HG03139 (cell line): ENCODE measurements around the gene AP2A2.
"Not testable (repeated sequence)": the region's sequence is repeated elsewhere in the genome, so short reads cannot be mapped to it uniquely, and the experiment has no call there.

Experiments used
- ATAC-seq: cut with Tn5 transposase; IDR thresholded peaks from one replicate; pipeline ENCODE4 v1.9.1; 2021; ENCODE audit not compliant: unreplicated experiment

Gene AP2A2

GRCh38 chr11:1012291-1012690 lies 86.6 kb downstream of the AP2A2 start:
- no peak for ATAC-seq

GRCh38 chr11:1012740-1013630 lies 87.3 kb downstream of the AP2A2 start:
- ATAC-seq, result no peak

GRCh38 chr11:1013631-1013935 lies 87.9 kb downstream of the AP2A2 start:
- ATAC-seq, result no peak

GRCh38 chr11:1014276-1014675 lies 88.6 kb downstream of the AP2A2 start:
- no peak for ATAC-seq

GRCh38 chr11:1015064-1015463 lies 89.4 kb downstream of the AP2A2 start:
- no peak for ATAC-seq

GRCh38 chr11:1015826-1016545 lies 90.3 kb downstream of the AP2A2 start:
- ATAC-seq, result no peak

- ATAC-seq, result not testable (repeated sequence)
Measured at GRCh38 chr11:1016610-1017126, 91.0 kb downstream of the AP2A2 start.

- no peak for ATAC-seq
Measured at GRCh38 chr11:1017269-1018005, 91.8 kb downstream of the AP2A2 start.

GRCh38 chr11:1018091-1018490 lies 92.4 kb downstream of the AP2A2 start:
- no peak for ATAC-seq

- no peak for ATAC-seq
Measured at GRCh38 chr11:1019321-1019910, 93.7 kb downstream of the AP2A2 start.

- ATAC-seq, result no peak
Measured at GRCh38 chr11:1020211-1020905, 94.7 kb downstream of the AP2A2 start.

GRCh38 chr11:1022411-1022810 lies 96.7 kb downstream of the AP2A2 start:
- no peak for ATAC-seq

GRCh38 chr11:1022908-1023810 lies 97.5 kb downstream of the AP2A2 start:
- ATAC-seq, result no peak

GRCh38 chr11:1023811-1024596 lies 98.3 kb downstream of the AP2A2 start:
- no peak for ATAC-seq

- no peak for ATAC-seq
Measured at GRCh38 chr11:1024597-1025409, 99.1 kb downstream of the AP2A2 start.

- no peak for ATAC-seq
Measured at GRCh38 chr11:1025410-1026162, 99.9 kb downstream of the AP2A2 start.

- ATAC-seq, result no peak
Measured at GRCh38 chr11:1026163-1026450, 100.4 kb downstream of the AP2A2 start.
